GM12878 (cell line): Measurements from ENCODE around the gene C19orf33. TPM values are rescaled to one million over a fixed set of nuclear protein-coding genes. Genes with fewer than 3 reads are reported as not detected.

Experiments
- ATAC-seq: fragments of 200-7000 bp; cut with Tn5 transposase; 3 replicates; pipeline ENCODE4 v1.9.1; 2020; ENCODE audit warnings: mild to moderate bottlenecking, moderate library complexity
- BruUV-seq: library from RNA; stranded (reverse); fragments of 400-500 nt; replicated peaks from 2 replicates; lab custom pipeline; 2021; lab: Mats Ljungman, UMichigan
- CTCF ChIA-PET: fragments of 300-600 bp; sonication (Branson Sonifier 250); formaldehyde crosslinking; extraction: SDS; loops from one replicate; lab custom pipeline; 2021; ENCODE audit warnings: inconsistent platforms; lab: Yijun Ruan, JAX
- POLR2A ChIA-PET: fragments of 350-600 bp; formaldehyde crosslinking; extraction: SDS; loops from one replicate; lab custom pipeline; 2021; ENCODE audit warnings: inconsistent platforms; lab: Charles Lee
- RAD21 ChIA-PET: fragments of 300-600 bp; sonication (Branson Sonifier 250); formaldehyde crosslinking; loops from one replicate; lab custom pipeline; 2023; ENCODE audit warnings: antibody characterized with exemption; ENCODE audit not compliant: unreplicated experiment; lab: Charles Lee
- SMC1A ChIA-PET: fragments of 300-600 bp; sonication (Branson Sonifier 250); formaldehyde crosslinking; loops from one replicate; lab custom pipeline; 2023; ENCODE audit not compliant: unreplicated experiment, uncharacterized antibody; lab: Charles Lee
- DNase-seq: peaks from one replicate; pipeline ENCODE4 v3.0.0-alpha.2; 2011; ENCODE audit warnings: low read depth, low spot score
- FAIRE-seq: peaks from 3 replicates; lab custom pipeline; 2011; peaks lifted over from hg19 to GRCh38; lab: Jason Lieb, UNC
- H2AFZ ChIP-seq: 2 replicates; pipeline ENCODE4 v1.6.0; 2011; ENCODE audit warnings: low read depth, low read length, control low read depth; ENCODE audit not compliant: control insufficient read depth
- H3K27ac ChIP-seq: 2 replicates; pipeline ENCODE4 v1.5.1; 2011; ENCODE audit warnings: control low read depth; ENCODE audit not compliant: control insufficient read depth, insufficient read depth
- H3K27me3 ChIP-seq, 2 experiments: replicated peaks in 1 of 2; 2 replicates each; pipeline versions ENCODE4 v1.6.0 to v1.6.1; 2011; ENCODE audit warnings: low read length in 1 of 2; ENCODE audit not compliant: control insufficient read depth in 2 of 2, insufficient read depth in 2 of 2
- H3K36me3 ChIP-seq, 2 experiments: 2 replicates each; pipeline ENCODE4 v1.5.1; 2011; ENCODE audit warnings: low read length in 1 of 2; ENCODE audit not compliant: control insufficient read depth in 2 of 2, insufficient read depth in 2 of 2
- H3K4me1 ChIP-seq: 2 replicates; pipeline ENCODE4 v1.6.1; 2011; ENCODE audit warnings: mild to moderate bottlenecking, low read length, moderate library complexity, mixed read lengths; ENCODE audit not compliant: control insufficient read depth, insufficient read depth
- H3K4me2 ChIP-seq: 2 replicates; pipeline ENCODE4 v1.6.0; 2011; ENCODE audit warnings: control low read depth; ENCODE audit not compliant: control insufficient read depth, insufficient read depth
- H3K4me3 ChIP-seq: fragments of 200-600 bp; sonication (generic); 2 replicates; pipeline ENCODE4 v1.5.1; 2016
- H3K79me2 ChIP-seq: 2 replicates; pipeline ENCODE4 v1.6.0; 2011; ENCODE audit warnings: low read length; ENCODE audit not compliant: control insufficient read depth, insufficient read depth
- H3K9ac ChIP-seq: 2 replicates; pipeline ENCODE4 v1.8.0; 2011; ENCODE audit warnings: low read length, control low read depth, mixed read lengths; ENCODE audit not compliant: control insufficient read depth, insufficient read depth
- H3K9me3 ChIP-seq: replicated peaks from 3 replicates; pipeline ENCODE4 v1.5.1; 2011; ENCODE audit warnings: mild to moderate bottlenecking, low read length; ENCODE audit not compliant: control insufficient read depth, insufficient read depth
- H4K20me1 ChIP-seq: 2 replicates; pipeline ENCODE4 v1.6.0; 2011; ENCODE audit not compliant: control insufficient read depth, insufficient read depth
- CTCF ChIP-seq, 3 experiments: IDR thresholded peaks in 2 of 3; conservative IDR thresholded peaks in 1 of 3; 2 replicates each; pipeline ENCODE4 v1.5.1; 2011; ENCODE audit warnings: low read depth in 3 of 3, low read length in 3 of 3, mild to moderate bottlenecking in 3 of 3, control low read depth in 2 of 3, moderate library complexity in 2 of 3, inconsistent platforms in 1 of 3, mixed read lengths in 1 of 3; ENCODE audit not compliant: control insufficient read depth in 2 of 3, insufficient read depth in 1 of 3; ENCODE audit errors: extremely low read depth in 1 of 3
- HDAC2 ChIP-seq: fragments of 200-600 bp; sonication (generic); IDR thresholded peaks from 2 replicates; pipeline ENCODE4 v1.6.1; 2017
- JUND ChIP-seq: IDR thresholded peaks from 2 replicates; pipeline ENCODE4 v1.6.1; 2012; ENCODE audit warnings: low read depth, mild to moderate bottlenecking, low read length, improper control_type of control experiment, moderate library complexity
- NRF1 ChIP-seq: conservative IDR thresholded peaks from 2 replicates; pipeline ENCODE4 v1.6.1; 2011; ENCODE audit warnings: mild to moderate bottlenecking, low read depth, low read length, improper control_type of control experiment
- SRF ChIP-seq, 2 experiments: IDR thresholded peaks; 2 replicates each; pipeline ENCODE4 v1.6.1; 2011; ENCODE audit warnings: low read depth in 2 of 2, low read length in 2 of 2, mild to moderate bottlenecking in 1 of 2, moderate library complexity in 1 of 2
- TBL1XR1 ChIP-seq: IDR thresholded peaks from 2 replicates; pipeline ENCODE4 v1.6.1; 2012; ENCODE audit warnings: low read depth, low read length, improper control_type of control experiment
- ZNF207 ChIP-seq: fragments of 450-650 bp; IDR thresholded peaks from 2 replicates; pipeline ENCODE4 v1.6.1; 2014; ENCODE audit warnings: antibody characterized with exemption, mild to moderate bottlenecking, borderline replicate concordance
- WGBS: methylation state at CpG from one replicate; pipeline ENCODE4 v1.1.6; 2016; ENCODE audit warnings: low lambda C conversion rate; ENCODE audit not compliant: insufficient replicate concordance, insufficient coverage; ENCODE audit errors: missing lambda C conversion rate; 5-methylcytosine and 5-hydroxymethylcytosine counted together
- in situ Hi-C: fragments of 300-500 bp; cut with MboI; formaldehyde crosslinking; loops from 9 replicates; pipeline ENCODE4 v1.14.3; 2018; ENCODE audit warnings: mixed read lengths
- intact Hi-C: fragments of 100-400 bp; cut with micrococcal nuclease; formaldehyde crosslinking; loops from one replicate; pipeline ENCODE4 v1.14.2; 2022; ENCODE audit not compliant: unreplicated experiment
- polyA plus RNA-seq, 11 experiments: library from polyadenylated mRNA; depleted of rRNA in 4 of 11; unstranded in 6 of 11; stranded (reverse) in 5 of 11; fragments of >200 nt; fragmentation: Nextera tagmentation in 4 of 11; fragmentation: Illumina TruSeq in 1 of 11; extraction: Ambion mirVana in 4 of 11; extraction: Trizol in 1 of 11; gene quantifications; 1 replicate in 1 of 11; 2 replicates in 10 of 11; pipeline versions ENCODE4 v1.2.1 to v1.2.3, GENCODE V29; 2011 to 2016; ENCODE audit warnings: inconsistent platforms in 2 of 11, missing spikeins in 2 of 11, low read depth in 1 of 11
- total RNA-seq, 4 experiments: library from RNA; depleted of rRNA in 3 of 4; stranded (reverse); fragments of >200 nt in 3 of 4; fragmentation: Illumina TruSeq in 1 of 4; extraction: Trizol in 1 of 4; gene quantifications; 2 replicates each; pipeline versions ENCODE4 v1.2.1 to v1.2.3, GENCODE V29; 2013 to 2021

The C19orf33 gene
- total and polyA plus RNA-seq, 10 of the 15 experiments (the other 5 are each of a cell fraction or from before 2014, with no cell fraction given), result 0.28 to 0.45 TPM; not detected in 8

DNA sequence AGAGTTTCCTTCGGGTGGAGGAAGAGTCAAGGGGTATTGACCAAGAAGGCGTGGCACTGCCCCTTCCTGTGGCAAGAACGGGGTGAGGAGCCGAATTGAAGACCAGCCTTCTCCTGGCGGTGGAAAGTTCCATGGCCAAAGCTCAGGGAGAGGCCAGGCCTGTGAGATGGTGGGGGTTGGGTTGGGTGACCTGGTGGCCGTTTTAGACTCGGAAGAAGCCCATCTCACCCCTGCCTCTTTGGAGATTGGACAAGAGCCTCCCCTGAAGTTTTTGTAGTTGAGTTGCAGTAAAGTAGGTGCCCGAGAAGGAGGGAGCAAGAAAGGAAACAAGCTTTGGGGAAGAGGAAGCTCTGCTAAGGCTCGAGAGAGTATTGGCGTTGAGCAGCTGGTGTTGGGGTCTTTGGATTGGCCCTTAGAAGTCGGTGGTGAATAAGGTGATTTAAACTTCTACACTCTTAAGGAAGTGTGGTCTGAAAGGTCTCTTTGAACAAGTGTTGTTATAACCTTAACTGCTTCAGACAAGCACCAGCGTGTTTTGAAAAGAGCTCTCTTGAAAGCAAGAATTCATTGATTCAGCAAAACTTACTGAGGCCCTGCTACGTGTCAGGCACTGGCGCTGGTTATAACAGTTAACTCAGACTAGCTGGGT, 38.7 kb upstream of the C19orf33 start:
- in situ Hi-C loops (no loop called here), intact Hi-C loops (no loop called here)
- H3K36me3 ChIP-seq, result no peaks in the 10 kb centered on the region
- POLR2A ChIA-PET, result interaction anchor here (0.6 kb wide), 1 partner anchor 32 kb away, joined by 5 read pairs; no protein-coding TSS in a partner anchor
- no peak overlapping the region for H3K4me3 ChIP-seq
- no peaks in the 10 kb centered on the region for H3K9me3 ChIP-seq
- H4K20me1 ChIP-seq, result no peaks in the 10 kb centered on the region
- FAIRE-seq (no peak), ATAC-seq (no peak), DNase-seq (no peak)
- H3K79me2 ChIP-seq, result no peaks in the 10 kb centered on the region
- peaks cover 0 to 2% of the 10 kb centered on the region in 2 experiments; a peak in 2 of 4 replicates for H3K27me3 ChIP-seq
- BruUV-seq, result no TSS peak
- RAD21 ChIA-PET, result interaction anchor here (0.7 to 0.9 kb wide), 2 partner anchors 22 to 71 kb away, joined by 3 to 4 read pairs; partner anchors contain the start of gene CATSPERG
- H3K9ac ChIP-seq, result no peak overlapping the region
- CTCF ChIA-PET, result interaction anchor here (0.6 to 2.1 kb wide), 4 partner anchors 11 to 55 kb away, joined by 3 to 6 read pairs (median 3); no protein-coding TSS in a partner anchor
- peaks cover 9% of the 10 kb centered on the region for H3K4me1 ChIP-seq
- no peak overlapping the region for H2AFZ ChIP-seq
- H3K27ac ChIP-seq, result no peak overlapping the region
- 46% methylated on average over 14 of the region's 14 CpGs for WGBS
- 0 out of 2 replicates have a peak overlapping the region, but pooled peaks have one; percentile 97 for H3K4me2 ChIP-seq
- no peak for TF ChIP-seq JUND
- TF ChIP-seq NRF1, result no peak
- no peak for TF ChIP-seq SRF (IDR thresholded peaks at IDR 0.05; ENCODE audit: low read depth in 2 of 2, low read length in 2 of 2)
- no peak for TF ChIP-seq TBL1XR1
- no peak for TF ChIP-seq CTCF (IDR thresholded peaks at IDR 0.05 in 2 of 3, conservative IDR thresholded peaks at IDR 0.05 in 1 of 3; ENCODE audit: control insufficient read depth in 2 of 3, extremely low read depth in 1 of 3, insufficient read depth in 1 of 3, low read depth in 3 of 3, low read length in 3 of 3)
- no peak for TF ChIP-seq ZNF207
- TF ChIP-seq HDAC2, result no peak
- SMC1A ChIA-PET, result interaction anchor here (0.7 to 1.8 kb wide), 2 partner anchors 21 to 29 kb away, joined by 3 to 5 read pairs; no protein-coding TSS in a partner anchor
